ENCODE data around the gene SND1.

- TF ChIP-seq CTCF (IDR thresholded peaks at IDR 0.05; ENCODE audit: insufficient read depth, low read length, poor library complexity, severe bottlenecking) (no peak), EZH2phosphoT487 (conservative IDR thresholded peaks at IDR 0.05; ENCODE audit: low read length) (no peak)
Observed at GRCh38 chr7:127786184-127786583, 134.2 kb downstream of the SND1 start.

All from SU-DHL-6 (cell line).